HG02970 (cell line): ENCODE results near the gene SAMM50.

Experiments used
- ATAC-seq: cut with Tn5 transposase; IDR thresholded peaks from one replicate; pipeline ENCODE4 v1.9.1; 2021; ENCODE audit warnings: mild to moderate bottlenecking, moderate library complexity, moderate number of reproducible peaks; ENCODE audit not compliant: unreplicated experiment, low FRiP score

Gene SAMM50

GRCh38 chr22:44026630-44027511 lies 71.6 kb downstream of the SAMM50 start:
- peak; percentile 46 for ATAC-seq

GRCh38 chr22:44028091-44028490 lies 72.8 kb downstream of the SAMM50 start:
- no peak for ATAC-seq

DNA sequence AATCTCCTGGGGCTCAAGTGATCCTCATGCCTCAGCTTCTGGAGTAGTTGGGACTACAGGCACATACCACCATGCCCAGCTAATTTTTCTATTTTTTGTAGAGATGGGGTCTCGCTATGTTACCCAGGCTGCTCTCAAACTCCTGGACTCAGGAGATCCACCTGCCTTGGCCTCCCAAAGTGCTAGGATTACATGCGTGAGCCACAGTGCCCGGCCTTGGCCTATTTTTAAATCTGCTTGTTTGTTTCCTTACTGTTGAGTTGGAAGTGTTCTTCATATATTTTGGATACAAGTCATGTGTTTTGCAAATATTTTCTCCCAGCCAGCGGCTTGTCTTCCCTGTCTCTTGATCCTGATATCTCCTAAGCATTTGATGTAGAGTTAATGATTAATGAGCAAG lies 73.8 kb downstream of the SAMM50 start:
- no peak for ATAC-seq

- no peak for ATAC-seq
Observed at GRCh38 chr22:44030051-44030701, 74.9 kb downstream of the SAMM50 start.

- ATAC-seq, result no peak
Observed at GRCh38 chr22:44030702-44031082, 75.5 kb downstream of the SAMM50 start.

DNA sequence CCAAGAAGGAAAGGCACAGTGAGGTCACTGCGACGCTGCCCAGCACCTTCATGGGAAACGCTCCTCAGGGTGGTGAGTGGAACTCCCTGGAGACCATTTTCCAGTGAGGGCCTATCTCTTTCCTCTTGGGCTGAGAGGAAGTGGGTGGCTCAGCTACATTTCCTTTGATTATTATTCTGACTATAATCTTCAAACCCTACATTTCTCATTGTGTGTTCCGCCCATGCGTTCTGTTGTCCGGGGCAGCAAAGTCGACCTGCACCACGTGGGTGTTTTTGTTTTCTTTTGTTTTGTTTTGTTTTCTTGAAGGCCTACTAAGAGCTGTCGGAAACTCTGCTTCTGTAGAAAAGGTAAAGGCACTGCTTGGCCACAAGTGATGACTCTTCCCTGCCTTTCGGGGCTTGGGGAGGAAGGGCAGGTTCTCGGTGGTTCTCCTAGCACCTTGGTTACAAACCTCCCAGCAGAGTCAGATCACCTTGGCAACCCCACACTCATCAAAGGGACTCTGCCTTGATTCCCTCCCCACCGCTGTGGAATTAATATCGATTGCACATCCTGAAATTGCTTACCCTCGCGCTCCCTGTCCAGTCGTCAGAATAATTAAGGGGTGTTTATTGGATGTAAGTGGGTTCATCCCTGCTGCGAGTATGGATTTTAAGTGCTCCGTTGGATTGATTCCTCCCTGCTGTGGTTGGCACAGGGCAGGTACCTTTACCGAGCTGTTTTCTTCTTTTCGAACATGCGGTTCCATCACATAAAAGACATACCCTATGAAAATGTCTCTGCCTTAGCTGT lies 76.1 kb downstream of the SAMM50 start:
- no peak for ATAC-seq

DNA sequence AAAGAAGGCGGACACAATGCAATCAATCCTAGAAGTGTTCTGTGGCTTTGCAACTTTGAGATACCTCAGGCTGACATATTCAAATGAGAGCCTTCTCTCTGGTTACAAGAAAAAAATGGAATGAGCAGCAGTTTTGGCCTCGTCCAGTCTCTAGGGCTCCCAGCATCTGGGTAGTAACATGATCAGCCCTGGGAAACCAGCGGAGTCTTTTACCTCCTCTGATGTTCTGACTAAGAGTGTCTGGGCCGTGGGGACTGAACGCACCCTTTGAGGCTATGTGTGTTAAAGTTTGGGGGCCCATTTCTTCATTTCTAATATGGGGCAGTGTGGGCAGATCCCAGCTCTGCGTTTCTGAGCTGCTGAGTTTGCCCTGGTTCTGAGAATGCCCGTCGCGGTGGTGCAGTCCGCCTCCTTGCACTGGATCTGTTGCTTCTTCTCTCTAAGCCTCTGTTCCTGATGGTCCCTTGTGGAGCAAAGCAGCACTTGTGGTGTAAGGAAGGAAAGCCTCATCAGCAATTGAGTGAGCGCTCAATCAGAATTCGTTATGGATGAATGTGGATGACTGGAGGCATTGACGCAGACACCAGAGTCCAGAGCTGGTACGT lies 77.0 kb downstream of the SAMM50 start:
- no peak for ATAC-seq

- ATAC-seq, result no peak
Observed at GRCh38 chr22:44033287-44033686, 78.0 kb downstream of the SAMM50 start.

GRCh38 chr22:44033694-44034093 lies 78.5 kb downstream of the SAMM50 start:
- no peak for ATAC-seq

- ATAC-seq, result no peak
Observed at GRCh38 chr22:44037519-44038375, 82.5 kb downstream of the SAMM50 start.

- ATAC-seq, result no peak
Observed at GRCh38 chr22:44039566-44040171, 84.4 kb downstream of the SAMM50 start.

GRCh38 chr22:44042249-44043218 lies 87.3 kb downstream of the SAMM50 start:
- ATAC-seq, result no peak

DNA sequence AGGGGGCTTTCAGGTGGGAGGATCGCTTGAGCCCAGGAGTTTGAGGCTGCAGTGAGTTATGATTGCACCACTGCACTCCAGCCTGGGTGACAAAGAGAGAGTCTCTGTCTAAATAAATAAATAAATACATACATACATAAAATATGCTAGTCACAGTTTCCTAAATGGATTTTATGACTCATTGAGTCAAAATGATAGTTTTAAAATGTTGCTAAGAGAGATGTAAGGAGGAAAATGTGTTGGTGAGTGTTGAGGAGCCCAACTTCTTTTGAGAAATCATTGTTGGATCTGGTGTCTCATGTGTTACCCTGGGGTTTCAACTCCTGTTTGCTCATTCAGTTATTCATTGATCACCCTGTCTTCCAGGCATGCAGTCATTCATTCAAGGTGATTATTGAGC lies 89.9 kb downstream of the SAMM50 start:
- ATAC-seq, result no peak
